Cardiac muscle cell (in vitro differentiated cells and primary cell): ENCODE results near the gene PHC2. TPM values are rescaled to one million over a fixed set of nuclear protein-coding genes. Genes with fewer than 3 reads are reported as not detected.

Experiments used
- DNase-seq, 2 donors: peaks; one replicate each; pipeline versions ENCODE4 v3.0.0 to v3.0.0-alpha.2; 2010 to 2017; ENCODE audit warnings: low read depth in 1 of 2, low spot score in 1 of 2
- H3K27ac ChIP-seq: fragments of 200-600 bp; sonication (generic); 2 replicates; pipeline ENCODE4 v1.5.1; 2016
- H3K27me3 ChIP-seq: fragments of 200-600 bp; sonication (generic); 2 replicates; pipeline ENCODE4 v1.6.0; 2016; ENCODE audit warnings: control low read depth
- H3K36me3 ChIP-seq: fragments of 200-600 bp; sonication (generic); 2 replicates; pipeline ENCODE4 v1.5.1; 2016; ENCODE audit warnings: control low read depth
- H3K4me1 ChIP-seq: fragments of 200-600 bp; sonication (generic); 2 replicates; pipeline ENCODE4 v1.8.1; 2017; ENCODE audit warnings: low read depth, mild to moderate bottlenecking, mixed run types
- H3K4me3 ChIP-seq: fragments of 200-600 bp; sonication (generic); 2 replicates; pipeline ENCODE4 v1.5.1; 2016; ENCODE audit warnings: mild to moderate bottlenecking
- H3K9me3 ChIP-seq: fragments of 200-600 bp; sonication (generic); 2 replicates; pipeline ENCODE4 v1.5.1; 2017; ENCODE audit warnings: low read depth, mild to moderate bottlenecking, control low read depth
- polyA plus RNA-seq: library from polyadenylated mRNA; unstranded; fragments of >200 nt; fragmentation: Nextera tagmentation; extraction: Ambion mirVana; gene quantifications from 2 replicates; pipeline ENCODE4 v1.2.1, GENCODE V29; 2016
- total RNA-seq: library from RNA; depleted of rRNA; stranded (reverse); fragments of >200 nt; gene quantifications from 2 replicates; pipeline ENCODE4 v1.2.3, GENCODE V29; 2016
- TF ChIP-seq, protein P1 (sequence below): IDR thresholded peaks from 2 replicates; pipeline ENCODE4 v1.5.1; 2012; ENCODE audit warnings: low read depth, mild to moderate bottlenecking, low read length

PHC2 gene
- total and polyA plus RNA-seq, 2 experiments from 2014 or later: 81.8 to 86.0 TPM

DNA sequence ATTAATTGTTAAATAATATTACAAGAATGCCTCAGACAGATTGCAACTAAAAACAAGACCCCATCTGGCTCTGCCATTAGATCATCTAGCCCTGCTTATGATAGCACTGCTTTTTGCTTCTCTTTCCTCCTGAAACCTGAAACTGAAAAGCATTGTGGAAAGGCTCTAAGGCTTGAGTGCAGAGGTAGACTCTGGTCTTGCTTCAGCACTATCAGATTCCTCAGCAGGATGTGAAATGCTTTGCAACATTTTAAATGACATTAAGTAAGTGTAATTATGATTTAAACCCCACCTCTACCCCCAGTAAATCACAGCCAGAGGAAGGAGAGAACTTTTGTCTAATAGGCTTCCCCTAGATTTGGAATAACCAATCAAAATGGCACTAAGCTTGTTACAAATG, 32.9 kb downstream of the PHC2 start:
- DNase-seq: no peak
- no peak overlapping the region for H3K27ac ChIP-seq

DNA sequence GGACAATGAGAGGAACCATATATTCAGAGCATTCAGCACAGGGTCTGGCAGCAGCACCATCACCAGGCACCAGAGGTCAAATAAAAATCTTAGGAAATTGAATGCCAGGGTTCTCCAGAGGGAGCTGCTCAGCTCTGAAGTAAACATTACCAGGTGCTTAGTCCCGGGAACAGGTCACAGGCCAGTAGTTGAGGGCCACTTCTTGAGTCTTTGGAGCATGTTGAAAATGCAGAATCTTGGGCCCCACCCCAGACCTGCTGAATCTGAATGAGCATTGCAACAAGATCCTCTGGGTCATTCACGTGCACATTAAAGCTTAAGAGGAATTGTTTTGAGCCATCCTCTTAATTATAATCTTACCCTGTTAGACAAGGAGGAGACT, 33.8 kb downstream of the PHC2 start:
- TF ChIP-seq, protein P1, sequence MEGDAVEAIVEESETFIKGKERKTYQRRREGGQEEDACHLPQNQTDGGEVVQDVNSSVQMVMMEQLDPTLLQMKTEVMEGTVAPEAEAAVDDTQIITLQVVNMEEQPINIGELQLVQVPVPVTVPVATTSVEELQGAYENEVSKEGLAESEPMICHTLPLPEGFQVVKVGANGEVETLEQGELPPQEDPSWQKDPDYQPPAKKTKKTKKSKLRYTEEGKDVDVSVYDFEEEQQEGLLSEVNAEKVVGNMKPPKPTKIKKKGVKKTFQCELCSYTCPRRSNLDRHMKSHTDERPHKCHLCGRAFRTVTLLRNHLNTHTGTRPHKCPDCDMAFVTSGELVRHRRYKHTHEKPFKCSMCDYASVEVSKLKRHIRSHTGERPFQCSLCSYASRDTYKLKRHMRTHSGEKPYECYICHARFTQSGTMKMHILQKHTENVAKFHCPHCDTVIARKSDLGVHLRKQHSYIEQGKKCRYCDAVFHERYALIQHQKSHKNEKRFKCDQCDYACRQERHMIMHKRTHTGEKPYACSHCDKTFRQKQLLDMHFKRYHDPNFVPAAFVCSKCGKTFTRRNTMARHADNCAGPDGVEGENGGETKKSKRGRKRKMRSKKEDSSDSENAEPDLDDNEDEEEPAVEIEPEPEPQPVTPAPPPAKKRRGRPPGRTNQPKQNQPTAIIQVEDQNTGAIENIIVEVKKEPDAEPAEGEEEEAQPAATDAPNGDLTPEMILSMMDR: no peak
- H3K4me1 ChIP-seq: peaks cover 4% of the 10 kb centered on the region

More for the DNA sequence above, 32.9 kb downstream of the PHC2 start:
- Histone ChIP-seq H3K36me3 (no peaks in the 10 kb centered on the region), H3K9me3 (no peaks in the 10 kb centered on the region), H3K27me3 (no peaks in the 10 kb centered on the region), H3K4me1 (no peaks in the 10 kb centered on the region), H3K4me3 (no peak overlapping the region)
- TF ChIP-seq, protein P1: no peak

DNA sequence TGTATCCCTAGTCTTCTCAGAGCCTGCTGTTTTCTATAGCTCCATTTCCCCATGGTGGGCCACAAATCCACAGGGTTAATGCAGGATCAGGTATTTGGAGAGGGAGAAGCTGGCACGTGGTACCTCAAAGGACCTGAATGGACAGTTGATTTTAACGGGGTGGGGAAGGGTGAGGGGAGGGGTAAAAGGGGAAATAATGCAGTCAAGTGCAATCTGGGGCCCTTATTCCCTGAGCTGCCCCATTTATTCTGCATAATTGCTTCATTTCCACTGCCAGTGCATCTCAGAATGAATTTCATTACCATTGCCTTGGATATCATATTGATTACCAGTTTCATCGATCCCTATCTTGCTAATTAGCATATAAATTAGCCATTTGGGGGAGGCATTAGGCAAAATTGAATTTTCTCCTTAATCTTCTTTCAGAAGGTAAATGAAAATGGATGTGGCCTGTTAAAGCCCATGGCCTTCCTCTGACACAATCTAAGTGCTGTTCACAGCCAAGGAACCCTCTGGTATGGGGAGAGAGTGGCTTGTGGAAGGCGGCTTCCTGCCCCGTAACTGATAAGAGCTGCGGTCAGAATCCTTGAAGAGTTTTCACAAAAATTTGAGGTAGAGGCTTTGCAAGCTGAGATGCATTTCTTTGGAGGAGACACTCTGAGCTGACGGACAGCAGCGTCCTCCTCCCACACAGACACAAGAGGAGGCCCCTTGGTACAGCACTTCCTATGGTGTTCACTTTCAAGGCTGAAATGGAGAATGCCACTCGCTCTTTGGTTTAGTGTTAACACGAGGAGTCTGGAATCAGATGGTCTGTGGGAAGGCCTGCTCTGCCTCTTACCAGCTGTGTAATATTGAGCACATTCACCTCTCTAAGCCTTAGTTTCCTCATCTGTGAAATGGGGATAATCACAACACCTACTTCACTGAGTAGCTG, 34.4 kb downstream of the PHC2 start:
- Histone ChIP-seq H3K27ac (no peak overlapping the region), H3K27me3 (no peaks in the 10 kb centered on the region), H3K4me1 (peaks cover 4% of the 10 kb centered on the region), H3K36me3 (no peaks in the 10 kb centered on the region), H3K9me3 (no peaks in the 10 kb centered on the region), H3K4me3 (no peak overlapping the region)
- peak in 1 of 2 donors; percentile 83 for DNase-seq
- TF ChIP-seq, protein P1: no peak

More for the DNA sequence above, 33.8 kb downstream of the PHC2 start:
- no peaks in the 10 kb centered on the region for H3K27me3 ChIP-seq
- no peak overlapping the region for H3K4me3 ChIP-seq
- H3K9me3 ChIP-seq: no peaks in the 10 kb centered on the region
- no peak for DNase-seq
- no peak overlapping the region for H3K27ac ChIP-seq
- H3K36me3 ChIP-seq: no peaks in the 10 kb centered on the region

DNA sequence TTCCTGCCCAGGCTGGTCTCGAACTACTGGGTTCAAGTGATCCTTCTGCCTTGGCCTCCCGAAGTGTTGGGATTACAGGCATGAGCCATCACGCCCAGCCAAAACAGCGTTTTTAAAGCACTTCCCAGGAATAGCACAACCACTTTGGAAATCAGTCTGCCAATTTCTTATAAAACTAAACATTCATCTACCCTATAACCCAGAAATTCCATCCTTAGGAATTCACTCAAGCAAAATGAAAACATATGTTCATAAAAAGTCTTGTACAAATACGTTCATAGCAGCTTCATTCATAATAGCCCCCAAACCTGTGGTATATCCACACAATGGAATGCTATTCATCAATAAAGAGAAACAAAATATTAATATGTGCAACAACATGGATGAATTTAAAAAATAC, 36.1 kb downstream of the PHC2 start:
- no peak for DNase-seq
- H3K9me3 ChIP-seq: no peaks in the 10 kb centered on the region
- no peak overlapping the region for H3K4me3 ChIP-seq
- TF ChIP-seq, protein P1: no peak
- no peak overlapping the region for H3K27ac ChIP-seq
- H3K36me3 ChIP-seq: no peaks in the 10 kb centered on the region
- no peaks in the 10 kb centered on the region for H3K27me3 ChIP-seq
- peaks cover 4% of the 10 kb centered on the region for H3K4me1 ChIP-seq

DNA sequence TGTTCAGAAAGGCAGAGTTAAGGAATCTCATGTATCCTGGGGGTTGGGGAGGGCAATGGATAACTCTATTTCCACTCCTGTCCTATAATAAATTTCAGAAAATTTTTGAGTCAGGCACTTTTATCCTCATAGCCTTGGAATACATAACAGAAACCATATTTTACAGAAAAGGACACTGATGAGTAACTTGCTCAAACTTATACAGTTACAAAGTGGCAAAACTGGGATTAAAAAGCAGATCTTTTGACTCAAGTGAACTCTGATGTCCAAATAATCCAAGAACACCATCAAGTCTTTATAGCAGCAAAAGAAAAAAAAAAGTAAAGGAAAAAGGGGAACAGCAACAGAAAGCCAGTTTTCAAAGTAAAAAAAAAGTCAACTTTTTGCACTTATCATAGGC, 36.9 kb downstream of the PHC2 start:
- Histone ChIP-seq H3K36me3 (no peaks in the 10 kb centered on the region), H3K27ac (no peak overlapping the region), H3K4me1 (peaks cover 4% of the 10 kb centered on the region), H3K27me3 (no peaks in the 10 kb centered on the region), H3K9me3 (no peaks in the 10 kb centered on the region), H3K4me3 (no peak overlapping the region)
- DNase-seq: no peak
- TF ChIP-seq, protein P1: no peak
